HG03097 (cell line): ENCODE data around the gene DNAJB11.
"Not testable (repeated sequence)": the region's sequence is repeated elsewhere in the genome, so short reads cannot be mapped to it uniquely, and the experiment has no call there.

ENCODE experiments used
- ATAC-seq: cut with Tn5 transposase; IDR thresholded peaks from one replicate; pipeline ENCODE4 v1.9.1; 2021; ENCODE audit not compliant: unreplicated experiment, low FRiP score

Gene DNAJB11

GRCh38 chr3:186551387-186551786, 19.1 kb upstream of the DNAJB11 start:
- no peak for ATAC-seq

GRCh38 chr3:186552408-186553031, 18.0 kb upstream of the DNAJB11 start:
- ATAC-seq: no peak

GRCh38 chr3:186564586-186564985, 5.9 kb upstream of the DNAJB11 start:
- no peak for ATAC-seq

GRCh38 chr3:186566772-186567071, 3.8 kb upstream of the DNAJB11 start:
- peak; percentile 0 for ATAC-seq

GRCh38 chr3:186567072-186567921, 3.2 kb upstream of the DNAJB11 start, which contains the start of gene TBCCD1:
Gene TBCCD1, minus strand, starts transcription at chr3:186567339. Its CDS starts 3,010 bp downstream, at chr3:186564329.
- ATAC-seq: peak; percentile 43

GRCh38 chr3:186569361-186569760, 1.2 kb upstream of the DNAJB11 start:
- ATAC-seq: not testable (repeated sequence)

GRCh38 chr3:186569779-186570095, 783 bp upstream of the DNAJB11 start:
- no peak for ATAC-seq

- ATAC-seq: no peak
These were observed 572 bp downstream of the DNAJB11 start for GRCh38 chr3:186570941-186571643.

- ATAC-seq: no peak
These were observed 1.1 kb downstream of the DNAJB11 start for GRCh38 chr3:186571644-186572013.

GRCh38 chr3:186577521-186577920, 7.0 kb downstream of the DNAJB11 start:
- no peak for ATAC-seq

- ATAC-seq: no peak
These were observed 10.3 kb downstream of the DNAJB11 start for GRCh38 chr3:186580785-186581184.

GRCh38 chr3:186582541-186582940, 12.0 kb downstream of the DNAJB11 start:
- ATAC-seq: no peak

- ATAC-seq: no peak
These were observed 13.3 kb downstream of the DNAJB11 start for GRCh38 chr3:186583831-186584230.

- ATAC-seq: not testable (repeated sequence)
These were observed 15.7 kb downstream of the DNAJB11 start for GRCh38 chr3:186586245-186586644.

GRCh38 chr3:186587183-186587582, 16.7 kb downstream of the DNAJB11 start:
- no peak for ATAC-seq

GRCh38 chr3:186588632-186589031, 18.1 kb downstream of the DNAJB11 start:
- ATAC-seq: no peak

- ATAC-seq: no peak
These were observed 18.6 kb downstream of the DNAJB11 start for GRCh38 chr3:186589121-186589520.

- ATAC-seq: no peak
These were observed 19.5 kb downstream of the DNAJB11 start for GRCh38 chr3:186589856-186590579.

- no peak for ATAC-seq
These were observed 20.2 kb downstream of the DNAJB11 start for GRCh38 chr3:186590580-186591295.

GRCh38 chr3:186592682-186593081, 22.2 kb downstream of the DNAJB11 start:
- no peak for ATAC-seq
